HepG2 (cell line): ENCODE measurements around the gene TMC2. TPM values are rescaled to one million over a fixed set of nuclear protein-coding genes. Genes with fewer than 3 reads are reported as not detected.

Experiments
- ATAC-seq: fragments of 200-7000 bp; cut with Tn5 transposase; 3 replicates; pipeline ENCODE4 v1.9.1; 2020; ENCODE audit warnings: mild to moderate bottlenecking, moderate library complexity
- BruUV-seq: library from RNA; stranded (reverse); fragments of 400-500 nt; replicated peaks from 2 replicates; lab custom pipeline; 2021; lab: Mats Ljungman, UMichigan
- CTCF ChIA-PET: fragments of 300-600 bp; formaldehyde crosslinking; extraction: SDS; loops from one replicate; lab custom pipeline; 2021; ENCODE audit warnings: low total read pairs, inconsistent platforms, low intra/inter-chr PET ratio; lab: Yijun Ruan, JAX
- POLR2A ChIA-PET: fragments of 350-600 bp; sonication (Branson Sonifier 250); formaldehyde crosslinking; loops from one replicate; lab custom pipeline; 2020; ENCODE audit warnings: antibody characterized with exemption, inconsistent platforms; lab: Yijun Ruan, JAX
- DNase-seq: peaks from one replicate; pipeline ENCODE4 v3.0.0-alpha.2; 2015; ENCODE audit warnings: low spot score
- FAIRE-seq: peaks from 3 replicates; lab custom pipeline; 2011; peaks lifted over from hg19 to GRCh38; lab: Jason Lieb, UNC
- H2AFZ ChIP-seq: one replicate; pipeline ENCODE4 v1.6.1; 2011; ENCODE audit warnings: low read length, inconsistent platforms
- H3K27ac ChIP-seq: fragments of 300-600 bp; 3 replicates; pipeline ENCODE4 v1.8.0; 2011; ENCODE audit warnings: mixed run types, mild to moderate bottlenecking, mixed read lengths, low read length, inconsistent platforms; ENCODE audit not compliant: insufficient read depth; ENCODE audit errors: extremely low read length
- H3K27me3 ChIP-seq, 2 experiments: fragments of 200-600 bp in 1 of 2; 2 replicates in 1 of 2; 3 replicates in 1 of 2; pipeline versions ENCODE4 v1.6.0 to v1.8.0; 2011; ENCODE audit warnings: low read length in 2 of 2, mild to moderate bottlenecking in 2 of 2, moderate library complexity in 2 of 2, inconsistent platforms in 1 of 2; ENCODE audit not compliant: insufficient read depth in 2 of 2, control insufficient read depth in 1 of 2
- H3K36me3 ChIP-seq, 2 experiments: fragments of 200-600 bp in 1 of 2; replicated peaks in 1 of 2; 2 replicates in 1 of 2; 3 replicates in 1 of 2; pipeline versions ENCODE4 v1.5.1 to v1.8.0; 2011; ENCODE audit warnings: low read length in 2 of 2, inconsistent platforms in 1 of 2; ENCODE audit not compliant: insufficient read depth in 2 of 2, control insufficient read depth in 1 of 2
- H3K4me1 ChIP-seq: 2 replicates; pipeline ENCODE4 v1.5.1; 2012; ENCODE audit warnings: low read length, inconsistent platforms; ENCODE audit not compliant: insufficient read depth
- H3K4me2 ChIP-seq: 2 replicates; pipeline ENCODE4 v1.6.0; 2011; ENCODE audit warnings: low read depth, low read length, inconsistent platforms
- H3K4me3 ChIP-seq, 3 experiments: fragments of 200-600 bp in 1 of 3; sonication (generic), shearing (Covaris generic) in 1 of 3; replicated peaks in 1 of 3; 2 replicates each; pipeline ENCODE4 v1.5.1; 2011 to 2016; ENCODE audit warnings: low read length in 3 of 3, inconsistent platforms in 2 of 3, low read depth in 2 of 3, mild to moderate bottlenecking in 2 of 3, control low read depth in 1 of 3, mixed read lengths in 1 of 3; ENCODE audit not compliant: insufficient read depth in 1 of 3
- H3K79me2 ChIP-seq: one replicate; pipeline ENCODE4 v1.6.1; 2011; ENCODE audit warnings: low read length, inconsistent platforms; ENCODE audit not compliant: insufficient read depth
- H3K9ac ChIP-seq: 2 replicates; pipeline ENCODE4 v1.6.0; 2011; ENCODE audit warnings: mild to moderate bottlenecking, low read depth, low read length, inconsistent platforms; ENCODE audit not compliant: insufficient read depth
- H3K9me3 ChIP-seq: 2 replicates; pipeline ENCODE4 v1.5.1; 2012; ENCODE audit warnings: mild to moderate bottlenecking, low read length
- H4K20me1 ChIP-seq: 2 replicates; pipeline ENCODE4 v1.6.0; 2011; ENCODE audit warnings: inconsistent platforms, mild to moderate bottlenecking, low read length, moderate library complexity; ENCODE audit not compliant: insufficient read depth
- ATRX ChIP-seq: sonication (generic); formaldehyde crosslinking; IDR thresholded peaks from 2 replicates; pipeline ENCODE4 v1.4.0; 2020; ENCODE audit warnings: missing genetic modification reagents, borderline replicate concordance
- FOSL2 ChIP-seq: sonication (generic); formaldehyde crosslinking; IDR thresholded peaks from 2 replicates; pipeline ENCODE4 v1.4.0; 2020; ENCODE audit warnings: missing genetic modification reagents
- MAFF ChIP-seq: IDR thresholded peaks from 2 replicates; pipeline ENCODE4 v1.6.1; 2011; ENCODE audit warnings: low read depth, low read length, improper control_type of control experiment
- PHF8 ChIP-seq: sonication (generic); formaldehyde crosslinking; IDR thresholded peaks from 2 replicates; pipeline ENCODE4 v1.5.0; 2020; ENCODE audit warnings: missing genetic modification reagents
- RFX3 ChIP-seq: IDR thresholded peaks from 2 replicates; pipeline ENCODE4 v1.6.1; 2016; ENCODE audit warnings: missing biosample characterization, missing genetic modification reagents
- SNAPC5 ChIP-seq: sonication (generic); formaldehyde crosslinking; IDR thresholded peaks from 2 replicates; pipeline ENCODE4 v1.8.1; 2023; ENCODE audit warnings: mild to moderate bottlenecking, missing genetic modification reagents, borderline replicate concordance
- ZNF878 ChIP-seq: sonication (generic); formaldehyde crosslinking; IDR thresholded peaks from 2 replicates; pipeline ENCODE4 v1.8.1; 2023; ENCODE audit warnings: mild to moderate bottlenecking, missing genetic modification reagents, moderate library complexity
- WGBS: methylation state at CpG from one replicate; pipeline ENCODE4 v1.1.6; 2017; ENCODE audit warnings: low lambda C conversion rate; 5-methylcytosine and 5-hydroxymethylcytosine counted together
- in situ Hi-C: cut with HindIII; loops from 2 replicates; pipeline ENCODE4 v1.10.0; 2017; ENCODE audit warnings: low pct_unique_long_range_greater_than_20kb; ENCODE audit not compliant: extremely low pct_ligation_motif_present
- intact Hi-C: fragments of 100-400 bp; cut with micrococcal nuclease; formaldehyde crosslinking; loops from one replicate; pipeline ENCODE4 v1.10.0; 2022; ENCODE audit not compliant: unreplicated experiment
- polyA plus RNA-seq, 8 experiments: library from polyadenylated mRNA; depleted of rRNA in 3 of 8; stranded (reverse) in 7 of 8; unstranded in 1 of 8; fragments of >200 nt; fragmentation: Illumina TruSeq in 4 of 8; extraction: Trizol in 4 of 8; gene quantifications; 2 replicates each; pipeline versions ENCODE4 v1.2.1 to v1.2.3, GENCODE V29; 2011 to 2016; ENCODE audit warnings: low read depth in 4 of 8, missing spikeins in 1 of 8, mixed read lengths in 1 of 8; ENCODE audit not compliant: insufficient read depth in 1 of 8
- total RNA-seq, 5 experiments: library from RNA; depleted of rRNA; stranded (reverse); fragments of >200 nt; fragmentation: Illumina TruSeq; extraction: Trizol; gene quantifications; 2 replicates each; pipeline ENCODE4 v1.2.3, GENCODE V29; 2016; ENCODE audit warnings: low read depth in 1 of 5
- TF ChIP-seq, protein P1 (sequence below): sonication (generic); formaldehyde crosslinking; IDR thresholded peaks from 2 replicates; pipeline ENCODE4 v1.5.1; 2020; ENCODE audit warnings: mild to moderate bottlenecking, missing genetic modification reagents, borderline replicate concordance

Gene TMC2
- total and polyA plus RNA-seq, 2 of the 13 experiments (the other 11 are each of a cell fraction or from before 2014, with no cell fraction given), result not detected

DNA sequence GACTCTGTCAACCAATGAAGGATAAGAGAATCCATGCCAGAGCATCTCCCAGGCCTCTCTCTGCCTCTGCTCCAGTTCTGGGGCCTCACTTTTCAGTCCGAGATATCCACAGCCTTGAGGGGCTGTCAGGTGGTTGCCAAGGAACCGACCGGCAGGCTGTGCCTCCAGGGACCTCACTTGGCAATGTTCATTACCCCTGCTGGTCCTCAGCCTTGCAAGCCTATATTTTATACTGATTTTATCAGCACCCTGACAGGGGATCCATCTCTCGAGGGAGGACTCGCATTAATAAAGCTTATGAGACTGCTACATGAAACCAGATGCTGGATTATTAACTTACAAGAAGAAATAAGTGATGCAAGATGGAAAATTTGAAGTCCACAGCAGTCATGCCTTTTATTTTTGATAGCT, 39.9 kb downstream of the TMC2 start:
- ATAC-seq (no peak), FAIRE-seq (no peak), DNase-seq (no peak)
- no TSS peak for BruUV-seq
- Histone ChIP-seq H3K27me3 (peaks cover 0 to 24% of the 10 kb centered on the region in 2 experiments; a peak in 3 of 5 replicates), H3K4me1 (peaks cover 9% of the 10 kb centered on the region), H4K20me1 (no peaks in the 10 kb centered on the region), H3K9me3 (no peaks in the 10 kb centered on the region), H3K9ac (no peak overlapping the region), H3K4me2 (no peak overlapping the region), H3K27ac (no peak overlapping the region), H2AFZ (no peak overlapping the region), H3K36me3 (no peaks in the 10 kb centered on the region), H3K79me2 (no peaks in the 10 kb centered on the region), H3K4me3 (no peak overlapping the region)
- TF ChIP-seq PHF8 (CRISPR knock-in tag), result no peak
- no peak for TF ChIP-seq RFX3
- TF ChIP-seq ZNF878 (CRISPR knock-in tag), result no peak
- no peak for TF ChIP-seq ATRX (CRISPR knock-in tag)
- in situ Hi-C loops (no loop called here), intact Hi-C loops (no loop called here)
- CTCF ChIA-PET, result no interaction called here
- WGBS, result 1% methylated on average over 5 of the region's 5 CpGs
- POLR2A ChIA-PET, result interaction anchor here (0.7 kb wide), 1 partner anchor 14 kb away, joined by 3 read pairs; no protein-coding TSS in a partner anchor

DNA sequence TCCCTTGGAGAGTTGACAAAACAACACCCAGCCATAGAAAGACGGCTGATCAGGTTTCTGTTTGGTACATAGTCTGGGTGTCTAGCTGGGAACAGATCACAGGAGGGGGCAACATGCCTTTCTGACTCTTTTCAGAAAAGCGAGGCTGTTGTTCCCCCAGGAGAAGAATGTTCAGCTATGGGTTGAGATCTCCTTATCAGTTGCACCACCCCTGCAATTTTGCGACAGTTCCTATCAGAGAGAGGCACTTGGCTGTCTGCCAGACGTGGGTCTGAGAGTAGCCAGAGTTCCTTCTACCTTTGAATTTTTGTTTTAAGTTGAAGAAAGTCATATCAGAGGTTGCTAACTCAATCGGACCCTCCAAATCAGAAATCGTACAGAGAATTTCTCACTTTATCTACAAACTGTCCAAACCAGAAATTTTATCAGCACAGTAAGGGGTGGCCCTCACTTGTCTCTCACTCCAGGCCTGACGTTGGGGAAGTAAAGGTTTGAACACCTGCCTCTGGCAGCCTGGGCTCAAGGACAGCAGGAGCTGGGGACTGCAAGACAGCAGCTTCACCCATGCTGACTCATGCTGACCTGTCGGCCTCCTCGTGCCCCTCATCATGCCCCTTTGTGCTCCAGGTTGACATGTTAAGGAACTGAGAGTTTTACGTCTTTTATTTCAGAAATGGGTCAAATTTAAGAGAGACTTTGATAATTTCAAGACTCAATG, 42.3 kb downstream of the TMC2 start:
- no TSS peak for BruUV-seq
- H4K20me1 ChIP-seq, result no peaks in the 10 kb centered on the region
- no peak overlapping the region for H3K9ac ChIP-seq
- H3K79me2 ChIP-seq, result no peaks in the 10 kb centered on the region
- ATAC-seq (peak; percentile 34; the same call in 2 of the 3 replicates), DNase-seq (peak; percentile 18), FAIRE-seq (no peak)
- no peak overlapping the region for H3K27ac ChIP-seq
- TF ChIP-seq MAFF (peak; percentile 20; the same call in 1 of the 2 replicates), FOSL2 (CRISPR knock-in tag) (peak; percentile 65; the same call in 1 of the 2 replicates), SNAPC5 (CRISPR knock-in tag) (no peak)
- TF ChIP-seq, protein P1, sequence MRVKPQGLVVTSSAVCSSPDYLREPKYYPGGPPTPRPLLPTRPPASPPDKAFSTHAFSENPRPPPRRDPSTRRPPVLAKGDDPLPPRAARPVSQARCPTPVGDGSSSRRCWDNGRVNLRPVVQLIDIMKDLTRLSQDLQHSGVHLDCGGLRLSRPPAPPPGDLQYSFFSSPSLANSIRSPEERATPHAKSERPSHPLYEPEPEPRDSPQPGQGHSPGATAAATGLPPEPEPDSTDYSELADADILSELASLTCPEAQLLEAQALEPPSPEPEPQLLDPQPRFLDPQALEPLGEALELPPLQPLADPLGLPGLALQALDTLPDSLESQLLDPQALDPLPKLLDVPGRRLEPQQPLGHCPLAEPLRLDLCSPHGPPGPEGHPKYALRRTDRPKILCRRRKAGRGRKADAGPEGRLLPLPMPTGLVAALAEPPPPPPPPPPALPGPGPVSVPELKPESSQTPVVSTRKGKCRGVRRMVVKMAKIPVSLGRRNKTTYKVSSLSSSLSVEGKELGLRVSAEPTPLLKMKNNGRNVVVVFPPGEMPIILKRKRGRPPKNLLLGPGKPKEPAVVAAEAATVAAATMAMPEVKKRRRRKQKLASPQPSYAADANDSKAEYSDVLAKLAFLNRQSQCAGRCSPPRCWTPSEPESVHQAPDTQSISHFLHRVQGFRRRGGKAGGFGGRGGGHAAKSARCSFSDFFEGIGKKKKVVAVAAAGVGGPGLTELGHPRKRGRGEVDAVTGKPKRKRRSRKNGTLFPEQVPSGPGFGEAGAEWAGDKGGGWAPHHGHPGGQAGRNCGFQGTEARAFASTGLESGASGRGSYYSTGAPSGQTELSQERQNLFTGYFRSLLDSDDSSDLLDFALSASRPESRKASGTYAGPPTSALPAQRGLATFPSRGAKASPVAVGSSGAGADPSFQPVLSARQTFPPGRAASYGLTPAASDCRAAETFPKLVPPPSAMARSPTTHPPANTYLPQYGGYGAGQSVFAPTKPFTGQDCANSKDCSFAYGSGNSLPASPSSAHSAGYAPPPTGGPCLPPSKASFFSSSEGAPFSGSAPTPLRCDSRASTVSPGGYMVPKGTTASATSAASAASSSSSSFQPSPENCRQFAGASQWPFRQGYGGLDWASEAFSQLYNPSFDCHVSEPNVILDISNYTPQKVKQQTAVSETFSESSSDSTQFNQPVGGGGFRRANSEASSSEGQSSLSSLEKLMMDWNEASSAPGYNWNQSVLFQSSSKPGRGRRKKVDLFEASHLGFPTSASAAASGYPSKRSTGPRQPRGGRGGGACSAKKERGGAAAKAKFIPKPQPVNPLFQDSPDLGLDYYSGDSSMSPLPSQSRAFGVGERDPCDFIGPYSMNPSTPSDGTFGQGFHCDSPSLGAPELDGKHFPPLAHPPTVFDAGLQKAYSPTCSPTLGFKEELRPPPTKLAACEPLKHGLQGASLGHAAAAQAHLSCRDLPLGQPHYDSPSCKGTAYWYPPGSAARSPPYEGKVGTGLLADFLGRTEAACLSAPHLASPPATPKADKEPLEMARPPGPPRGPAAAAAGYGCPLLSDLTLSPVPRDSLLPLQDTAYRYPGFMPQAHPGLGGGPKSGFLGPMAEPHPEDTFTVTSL (CRISPR knock-in tag), result 0 out of 2 replicates have a peak, but pooled peaks have one; percentile 26
- H3K4me1 ChIP-seq, result peaks cover 9% of the 10 kb centered on the region
- in situ Hi-C loops, result no loop called here
- POLR2A ChIA-PET, result no interaction called here
- no peak overlapping the region for H2AFZ ChIP-seq
- H3K36me3 ChIP-seq, result no peaks in the 10 kb centered on the region
- no peak overlapping the region for H3K4me3 ChIP-seq
- H3K4me2 ChIP-seq, result no peak overlapping the region
- peaks cover 0 to 24% of the 10 kb centered on the region in 2 experiments; a peak in 3 of 5 replicates for H3K27me3 ChIP-seq
- H3K9me3 ChIP-seq, result no peaks in the 10 kb centered on the region
- 19% methylated on average over 10 of the region's 10 CpGs for WGBS
- intact Hi-C loops, result no loop called here
- CTCF ChIA-PET, result no interaction called here
